Naive thymus-derived CD4-positive, alpha-beta T cell (primary cell): ENCODE data around the gene CCDC148. TPM values are rescaled to one million over a fixed set of nuclear protein-coding genes. Genes with fewer than 3 reads are reported as not detected.

Experiments
- ATAC-seq: fragments of 150-1000 bp; cut with Tn5 transposase; 2 replicates; pipeline ENCODE4 v1.10.0; 2021; ENCODE audit warnings: mild to moderate bottlenecking, moderate library complexity
- CTCF ChIA-PET: fragments of 350-600 bp; sonication (Branson Sonifier 250); formaldehyde crosslinking; loops from one replicate; lab custom pipeline; 2021; ENCODE audit warnings: antibody characterized with exemption; lab: Charles Lee
- POLR2A ChIA-PET: fragments of 350-600 bp; sonication (Branson Sonifier 250); formaldehyde crosslinking; loops from one replicate; lab custom pipeline; 2021; ENCODE audit warnings: antibody characterized with exemption, inconsistent platforms; lab: Charles Lee
- DNase-seq, 9 donors: peaks; one replicate each; pipeline versions ENCODE4 v3.0.0 to v3.0.0-alpha.2; 2020 to 2022; ENCODE audit warnings: mixed read lengths in 1 of 9
- H3K27ac ChIP-seq: one replicate; pipeline ENCODE4 v1.7.0; 2013; ENCODE audit warnings: mild to moderate bottlenecking, low read depth, low read length, moderate library complexity
- H3K27me3 ChIP-seq, 2 donors: one replicate each; pipeline ENCODE4 v1.7.0; 2013; ENCODE audit warnings: low read length in 2 of 2, mild to moderate bottlenecking in 2 of 2, moderate library complexity in 2 of 2; ENCODE audit not compliant: control insufficient read depth in 2 of 2, insufficient read depth in 2 of 2
- H3K36me3 ChIP-seq, 3 experiments: 1 replicate in 2 of 3; 2 replicates in 1 of 3; pipeline ENCODE4 v1.7.0; 2013; ENCODE audit warnings: low read length in 3 of 3, mild to moderate bottlenecking in 3 of 3, moderate library complexity in 1 of 3; ENCODE audit not compliant: insufficient read depth in 3 of 3, control insufficient read depth in 2 of 3
- H3K4me1 ChIP-seq, 2 donors: one replicate each; pipeline ENCODE4 v1.7.0; 2013; ENCODE audit warnings: low read length in 2 of 2, mild to moderate bottlenecking in 2 of 2, moderate library complexity in 1 of 2; ENCODE audit not compliant: control insufficient read depth in 2 of 2, insufficient read depth in 2 of 2
- H3K4me3 ChIP-seq: 2 replicates; pipeline ENCODE4 v1.7.0; 2013; ENCODE audit warnings: mild to moderate bottlenecking, low read length
- H3K9me3 ChIP-seq, 3 experiments: 1 replicate in 2 of 3; 2 replicates in 1 of 3; pipeline ENCODE4 v1.7.0; 2013; ENCODE audit warnings: low read length in 3 of 3; ENCODE audit not compliant: control insufficient read depth in 2 of 3
- H3K27ac Mint-ChIP-seq, 9 donors: one replicate each; pipeline ENCODE4 v1.8.0; 2020 to 2022; ENCODE audit warnings: mixed read lengths in 9 of 9, mild to moderate bottlenecking in 8 of 9, moderate library complexity in 5 of 9, inconsistent platforms in 2 of 9
- H3K27me3 Mint-ChIP-seq, 5 donors: one replicate each; pipeline ENCODE4 v1.8.0; 2021 to 2022; ENCODE audit warnings: mixed read lengths in 5 of 5, mild to moderate bottlenecking in 1 of 5
- H3K36me3 Mint-ChIP-seq, 5 donors: one replicate each; pipeline ENCODE4 v1.8.0; 2020 to 2022; ENCODE audit warnings: mixed read lengths in 5 of 5, mild to moderate bottlenecking in 3 of 5, inconsistent platforms in 1 of 5
- H3K4me1 Mint-ChIP-seq, 7 donors: one replicate each; pipeline ENCODE4 v1.8.0; 2020 to 2022; ENCODE audit warnings: mixed read lengths in 7 of 7, mild to moderate bottlenecking in 3 of 7, inconsistent platforms in 1 of 7
- H3K4me3 Mint-ChIP-seq, 10 donors: one replicate each; pipeline ENCODE4 v1.8.0; 2020 to 2022; ENCODE audit warnings: mild to moderate bottlenecking in 10 of 10, mixed read lengths in 10 of 10, moderate library complexity in 6 of 10, inconsistent platforms in 2 of 10
- H3K9me3 Mint-ChIP-seq, 11 donors: one replicate each; pipeline ENCODE4 v1.8.0; 2020 to 2022; ENCODE audit warnings: mixed read lengths in 11 of 11, mild to moderate bottlenecking in 4 of 11, inconsistent platforms in 1 of 11, moderate library complexity in 1 of 11
- intact Hi-C, 2 donors: fragments of 100-400 bp; cut with micrococcal nuclease; formaldehyde crosslinking; loops; one replicate each; pipeline ENCODE4 v1.15.1; 2023
- polyA plus RNA-seq, 2 donors: library from polyadenylated mRNA; unstranded; fragments of 300-500 nt; fragmentation: Illumina TruSeq; gene quantifications; one replicate each; pipeline ENCODE4 v1.2.3, GENCODE V29; 2021
- total RNA-seq, 6 experiments: library from RNA in 5 of 6; stranded (reverse) in 5 of 6; gene quantifications; 1 replicate in 5 of 6; 2 replicates in 1 of 6; pipeline ENCODE4 v1.2.3 and lab custom pipeline; 2021 to 2026

Gene CCDC148
- total and polyA plus RNA-seq, 7 experiments from 2014 or later = 0.14 to 0.54 TPM; not detected in 5

- Histone ChIP-seq H3K4me1 (no peaks in the 10 kb centered on the region), H3K9me3 (no peaks in the 10 kb centered on the region), H3K27ac (no peak overlapping the region), H3K4me3 (no peak overlapping the region), H3K27me3 (no peaks in the 10 kb centered on the region), H3K36me3 (no peaks in the 10 kb centered on the region)
- POLR2A ChIA-PET = no interaction called here
- Mint-ChIP-seq H3K9me3 (peaks cover 0 to 3% (median 0%) of the 10 kb centered on the region in 11 donors), H3K36me3 (no peaks in the 10 kb centered on the region), H3K27me3 (peaks cover 8 to 27% (median 12%) of the 10 kb centered on the region in 5 donors), H3K4me3 (no peak overlapping the region), H3K27ac (no peak overlapping the region), H3K4me1 (no peaks in the 10 kb centered on the region)
- no peak for DNase-seq
- CTCF ChIA-PET = interaction anchor here (0.6 kb wide), 1 partner anchor 584 kb away, joined by 3 read pairs; no protein-coding TSS in a partner anchor
- no peak for ATAC-seq
- intact Hi-C loops = no loop called here
Observed at GRCh38 chr2:158138255-158138654, 318.3 kb downstream of the CCDC148 start.

- H3K9me3 ChIP-seq = no peaks in the 10 kb centered on the region
- Mint-ChIP-seq H3K9me3 (peaks cover 0 to 7% (median 0%) of the 10 kb centered on the region in 11 donors), H3K27me3 (peaks cover 6 to 21% (median 15%) of the 10 kb centered on the region in 5 donors), H3K27ac (no peak overlapping the region), H3K4me3 (no peak overlapping the region), H3K4me1 (peaks cover 0 to 5% (median 0%) of the 10 kb centered on the region in 7 donors), H3K36me3 (no peaks in the 10 kb centered on the region)
- DNase-seq = no peak
- H3K4me3 ChIP-seq = no peak overlapping the region
- no peaks in the 10 kb centered on the region for H3K27me3 ChIP-seq
- intact Hi-C loops = no loop called here
- no peak overlapping the region for H3K27ac ChIP-seq
- ChIA-PET POLR2A (no interaction called here), CTCF (no interaction called here)
- no peak for ATAC-seq
- no peaks in the 10 kb centered on the region for H3K36me3 ChIP-seq
- H3K4me1 ChIP-seq = no peaks in the 10 kb centered on the region
Observed at GRCh38 chr2:158135096-158135495, 321.5 kb downstream of the CCDC148 start.

GRCh38 chr2:158134655-158135054 lies 321.9 kb downstream of the CCDC148 start:
- Mint-ChIP-seq H3K4me3 (no peak overlapping the region), H3K9me3 (peaks cover 0 to 7% (median 0%) of the 10 kb centered on the region in 11 donors), H3K36me3 (no peaks in the 10 kb centered on the region), H3K27me3 (peaks cover 6 to 21% (median 15%) of the 10 kb centered on the region in 5 donors), H3K4me1 (peaks cover 0 to 5% (median 0%) of the 10 kb centered on the region in 7 donors), H3K27ac (no peak overlapping the region)
- intact Hi-C loops = no loop called here
- Histone ChIP-seq H3K27me3 (no peaks in the 10 kb centered on the region), H3K4me3 (no peak overlapping the region), H3K36me3 (no peaks in the 10 kb centered on the region), H3K4me1 (no peaks in the 10 kb centered on the region), H3K9me3 (no peaks in the 10 kb centered on the region), H3K27ac (no peak overlapping the region)
- ATAC-seq = no peak
- CTCF ChIA-PET = no interaction called here
- DNase-seq = no peak
- POLR2A ChIA-PET = no interaction called here

GRCh38 chr2:158134055-158134454 lies 322.5 kb downstream of the CCDC148 start:
- Mint-ChIP-seq H3K27ac (no peak overlapping the region), H3K4me1 (peaks cover 0 to 5% (median 0%) of the 10 kb centered on the region in 7 donors), H3K4me3 (no peak overlapping the region), H3K27me3 (peaks cover 7 to 21% (median 15%) of the 10 kb centered on the region in 5 donors), H3K9me3 (peaks cover 0 to 7% (median 0%) of the 10 kb centered on the region in 11 donors), H3K36me3 (no peaks in the 10 kb centered on the region)
- no peak overlapping the region for H3K4me3 ChIP-seq
- no peak overlapping the region for H3K27ac ChIP-seq
- no peaks in the 10 kb centered on the region for H3K27me3 ChIP-seq
- intact Hi-C loops = no loop called here
- CTCF ChIA-PET = no interaction called here
- no peaks in the 10 kb centered on the region for H3K4me1 ChIP-seq
- DNase-seq (no peak), ATAC-seq (no peak)
- no peaks in the 10 kb centered on the region for H3K36me3 ChIP-seq
- H3K9me3 ChIP-seq = no peaks in the 10 kb centered on the region
- POLR2A ChIA-PET = no interaction called here

- CTCF ChIA-PET = no interaction called here
- intact Hi-C loops = no loop called here
- Histone ChIP-seq H3K27me3 (no peaks in the 10 kb centered on the region), H3K9me3 (no peaks in the 10 kb centered on the region), H3K36me3 (no peaks in the 10 kb centered on the region), H3K27ac (no peak overlapping the region), H3K4me1 (no peaks in the 10 kb centered on the region), H3K4me3 (no peak overlapping the region)
- no peak overlapping the region for H3K27ac Mint-ChIP-seq
- peaks cover 0 to 7% (median 0%) of the 10 kb centered on the region in 11 donors for H3K9me3 Mint-ChIP-seq
- peaks cover 0 to 5% (median 0%) of the 10 kb centered on the region in 7 donors for H3K4me1 Mint-ChIP-seq
- H3K36me3 Mint-ChIP-seq = no peaks in the 10 kb centered on the region
- ATAC-seq (no peak), DNase-seq (no peak)
- no peak overlapping the region for H3K4me3 Mint-ChIP-seq
- H3K27me3 Mint-ChIP-seq = peaks cover 8 to 13% (median 9%) of the 10 kb centered on the region in 5 donors
- POLR2A ChIA-PET = no interaction called here
Observed at GRCh38 chr2:158131919-158132566, 324.5 kb downstream of the CCDC148 start.

GRCh38 chr2:158131483-158131912 lies 325.1 kb downstream of the CCDC148 start:
- H3K9me3 Mint-ChIP-seq = peaks cover 0 to 7% (median 0%) of the 10 kb centered on the region in 11 donors

More at GRCh38 chr2:158131483-158131912, 325.1 kb downstream of the CCDC148 start:
- no peak for ATAC-seq
- POLR2A ChIA-PET = no interaction called here
- Mint-ChIP-seq H3K4me1 (peaks cover 0 to 5% (median 0%) of the 10 kb centered on the region in 7 donors), H3K27ac (no peak overlapping the region), H3K4me3 (no peak overlapping the region), H3K36me3 (no peaks in the 10 kb centered on the region), H3K27me3 (peaks cover 8 to 13% (median 9%) of the 10 kb centered on the region in 5 donors)
- Histone ChIP-seq H3K4me3 (no peak overlapping the region), H3K4me1 (no peaks in the 10 kb centered on the region), H3K36me3 (no peaks in the 10 kb centered on the region), H3K27ac (no peak overlapping the region), H3K9me3 (no peaks in the 10 kb centered on the region), H3K27me3 (no peaks in the 10 kb centered on the region)
- DNase-seq = no peak
- intact Hi-C loops = no loop called here
- CTCF ChIA-PET = no interaction called here
